Myocyte (in vitro differentiated cells): Measurements from ENCODE around the gene NACC2. TPM values are rescaled to one million over a fixed set of nuclear protein-coding genes. Genes with fewer than 3 reads are reported as not detected.

Source experiments
- DNase-seq: peaks from one replicate; pipeline ENCODE4 v3.0.0-alpha.2; 2012; ENCODE audit warnings: low read depth
- total RNA-seq: library from RNA; depleted of rRNA; stranded (reverse); fragments of >200 nt; gene quantifications from 2 replicates; pipeline ENCODE4 v1.2.3, GENCODE V29; 2014

Gene NACC2
- total RNA-seq, 1 donor from 2014 or later: 22.8 TPM

- DNase-seq: no peak
These were observed 131.2 kb downstream of the NACC2 start for GRCh38 chr9:135963938-135964337.

- DNase-seq: no peak
These were observed 131.8 kb downstream of the NACC2 start for GRCh38 chr9:135963338-135963737.

- no peak for DNase-seq
These were observed 132.3 kb downstream of the NACC2 start for GRCh38 chr9:135962696-135963307.

GRCh38 chr9:135961811-135962695 lies 133.0 kb downstream of the NACC2 start:
- DNase-seq: no peak

GRCh38 chr9:135961277-135961715 lies 133.8 kb downstream of the NACC2 start, which contains the start of gene UBAC1:
UBAC1 (minus strand) TSS chr9:135961373; CDS start chr9:135961162, 211 bp downstream.
- peak; percentile 93 for DNase-seq

- DNase-seq: no peak
These were observed 134.4 kb downstream of the NACC2 start for GRCh38 chr9:135960411-135961276.

- DNase-seq: no peak
These were observed 135.3 kb downstream of the NACC2 start for GRCh38 chr9:135959814-135960213.

GRCh38 chr9:135958485-135958884 lies 136.6 kb downstream of the NACC2 start:
- no peak for DNase-seq

- DNase-seq: no peak
These were observed 137.7 kb downstream of the NACC2 start for GRCh38 chr9:135957431-135957830.

GRCh38 chr9:135956802-135957174 lies 138.3 kb downstream of the NACC2 start:
- no peak for DNase-seq

Other genes with a start within 250 kb of the NACC2 start
- gene CAMSAP1, start 187.7 kb downstream of the NACC2 start, total RNA-seq: 45.8 and 57.8 TPM in 2 replicates
- 56.7 and 68.6 TPM in 2 replicates for gene UBAC1, start 133.9 kb downstream of the NACC2 start, total RNA-seq
- gene TMEM250, start 23.6 kb upstream of the NACC2 start, total RNA-seq: 38.9 and 41.5 TPM in 2 replicates
- not detected in 2 replicates for gene LHX3, start 109.8 kb upstream of the NACC2 start, total RNA-seq
- 18.2 and 20.7 TPM in 2 replicates for gene QSOX2, start 150.5 kb upstream of the NACC2 start, total RNA-seq
- 0.05 TPM in 1 of 2 replicates, not detected in the other for gene CCDC187, start 208.8 kb upstream of the NACC2 start, total RNA-seq
- 22.3 and 28.3 TPM in 2 replicates for gene GPSM1, start 232.2 kb upstream of the NACC2 start, total RNA-seq